Measurements from ENCODE around the gene ZFP36L1.

The ZFP36L1 gene

GRCh38 chr14:68759937-68760336, 32.9 kb downstream of the ZFP36L1 start:
- DNase-seq: no peak

DNA sequence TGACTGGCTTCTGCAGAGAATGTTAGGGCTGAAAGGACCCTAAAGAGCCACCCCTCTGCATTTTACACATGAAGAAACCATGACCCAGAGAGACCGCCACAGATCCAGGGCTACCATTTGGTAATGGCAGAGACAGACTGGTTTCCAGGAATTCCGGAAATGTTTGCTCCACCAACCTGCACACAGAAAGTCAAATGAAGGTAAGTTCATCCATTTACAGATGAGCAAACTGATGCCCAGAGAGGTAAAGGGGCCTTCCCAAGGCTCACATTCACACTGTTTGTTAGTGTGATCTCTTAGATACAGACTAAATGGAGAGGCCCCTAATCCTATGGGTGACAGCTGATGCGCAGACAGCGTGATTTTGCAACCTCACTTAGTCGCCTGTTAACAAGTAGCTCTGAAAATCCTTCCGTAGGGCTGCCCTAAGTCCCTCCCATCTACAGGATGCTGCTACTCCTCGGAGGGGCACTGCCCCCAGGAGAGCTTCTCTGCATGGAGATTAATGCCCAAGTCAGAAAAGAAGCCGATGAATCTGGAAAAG, 33.8 kb downstream of the ZFP36L1 start:
- DNase-seq: no peak

- no peak for DNase-seq
Observed at GRCh38 chr14:68758301-68758700, 34.6 kb downstream of the ZFP36L1 start.

- no peak for DNase-seq
Observed at GRCh38 chr14:68757618-68758081, 35.2 kb downstream of the ZFP36L1 start.

- no peak for DNase-seq
Observed at GRCh38 chr14:68756734-68757133, 36.1 kb downstream of the ZFP36L1 start.

- no peak for DNase-seq
Observed at GRCh38 chr14:68756000-68756481, 36.8 kb downstream of the ZFP36L1 start.

DNA sequence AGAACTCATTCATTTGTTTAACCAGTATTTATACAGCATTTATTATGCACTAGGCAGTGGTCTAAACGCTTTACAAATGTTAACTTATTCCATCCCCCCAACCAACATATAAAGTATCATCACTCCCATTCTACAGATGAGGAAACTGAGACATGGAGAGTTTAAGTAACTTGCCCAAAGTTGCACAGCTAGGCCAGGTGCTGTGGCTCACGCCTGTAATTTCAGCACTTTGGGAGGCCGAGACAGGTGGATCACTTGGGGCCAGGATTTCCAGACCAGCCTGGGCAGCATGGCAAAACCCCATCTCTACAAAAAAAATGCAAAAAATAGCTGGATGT, 37.9 kb downstream of the ZFP36L1 start:
- DNase-seq: no peak

DNA sequence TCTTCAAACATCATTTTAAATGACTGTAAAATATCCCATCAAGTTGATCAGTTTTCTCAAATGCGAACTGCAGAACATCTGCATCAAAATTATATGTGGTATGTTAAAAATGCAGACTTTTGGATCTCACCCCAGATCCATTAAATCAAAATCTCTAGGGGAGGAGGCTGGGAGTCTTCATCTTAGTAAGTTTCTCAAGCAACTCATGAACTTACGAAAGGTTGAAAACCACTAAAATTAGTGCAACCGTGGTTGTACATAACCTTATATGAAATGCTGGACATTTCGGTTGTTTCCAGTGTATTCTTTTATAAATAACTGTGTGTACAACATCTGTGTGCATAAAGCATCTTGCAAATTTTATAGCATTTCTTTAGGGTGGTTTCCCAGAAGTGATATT, 39.2 kb downstream of the ZFP36L1 start:
- no peak for DNase-seq

DNA sequence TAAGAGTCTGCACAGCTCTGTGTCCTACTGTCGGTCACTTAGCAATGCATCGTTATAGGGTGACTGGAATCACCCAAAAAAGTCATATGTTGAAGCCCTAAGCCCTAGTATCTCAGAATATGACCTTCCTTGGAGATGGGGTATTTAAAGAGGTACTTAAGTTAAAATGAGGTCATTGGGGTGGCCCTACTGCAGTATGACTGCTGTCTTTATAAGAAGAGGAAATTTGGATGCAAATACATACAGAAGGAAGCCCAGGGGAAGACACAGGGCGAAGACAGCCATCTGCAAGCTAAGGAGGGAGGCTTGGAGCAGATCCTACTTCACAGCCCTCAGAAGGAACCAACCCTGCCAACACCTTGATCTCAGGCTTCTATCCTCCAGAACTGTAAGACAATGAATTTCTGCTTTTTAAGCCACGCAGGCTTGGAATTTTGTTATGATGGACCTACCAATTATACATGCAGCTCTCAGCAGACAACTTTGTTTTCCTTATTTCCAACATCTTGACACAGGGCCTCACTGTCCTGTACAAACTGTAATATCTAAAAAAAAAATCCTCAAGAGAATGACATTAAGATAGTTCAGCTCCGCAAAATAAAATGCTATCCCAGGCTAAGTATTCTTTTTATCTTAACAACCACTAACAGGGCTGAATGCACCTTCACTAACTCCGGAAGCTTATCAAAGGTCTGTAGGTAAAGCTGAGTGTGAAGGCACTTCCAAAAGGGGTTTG, 40.4 kb downstream of the ZFP36L1 start:
- no peak for DNase-seq

DNA sequence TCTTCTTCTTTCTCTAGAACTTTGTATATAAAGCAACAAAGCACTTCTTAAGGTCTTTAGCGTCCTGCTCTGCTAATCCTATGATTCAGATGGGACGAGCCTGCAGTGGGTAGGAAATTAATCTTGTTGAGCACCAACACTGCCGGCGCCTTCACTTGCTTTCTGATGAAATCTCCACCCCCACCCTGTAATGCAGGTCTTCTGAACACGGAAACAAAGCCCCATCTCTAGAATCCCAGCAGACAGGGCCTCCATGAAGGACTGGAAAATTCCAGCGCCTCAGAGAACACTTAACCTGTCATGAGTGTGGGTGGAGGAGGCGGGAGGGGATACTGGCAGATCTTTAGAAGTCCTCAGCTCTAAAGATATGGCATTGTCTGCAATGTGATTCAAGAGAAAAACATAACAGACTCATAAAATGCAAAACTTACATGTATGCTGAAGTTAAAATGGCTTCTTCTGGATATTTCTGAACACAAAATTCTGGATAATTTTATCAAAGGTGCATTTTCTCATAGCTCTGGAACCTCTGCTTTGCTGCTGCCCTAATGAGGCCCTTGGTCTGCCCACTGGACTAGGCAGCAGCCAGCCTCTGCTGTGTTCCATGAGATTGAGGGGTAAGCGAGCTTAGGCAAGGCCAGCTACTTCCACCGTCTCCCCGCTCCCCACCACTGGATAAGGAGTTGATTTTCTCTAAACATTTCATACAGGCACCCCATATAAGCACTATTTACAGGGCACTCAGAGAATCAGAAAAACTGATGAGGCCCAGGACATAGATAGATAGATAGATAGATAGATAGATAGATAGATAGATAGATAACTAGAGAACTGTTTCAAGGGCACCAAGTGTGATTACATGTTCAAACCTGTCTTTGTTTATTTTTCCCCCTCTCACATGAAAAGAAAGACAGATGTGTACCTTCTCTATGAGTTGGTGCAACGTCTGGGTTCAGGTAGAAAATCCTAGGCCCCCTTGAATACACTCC, 43.1 kb downstream of the ZFP36L1 start:
- DNase-seq: no peak

GRCh38 chr14:68748691-68749090, 44.2 kb downstream of the ZFP36L1 start:
- DNase-seq: no peak

GRCh38 chr14:68748260-68748659, 44.6 kb downstream of the ZFP36L1 start:
- no peak for DNase-seq

DNA sequence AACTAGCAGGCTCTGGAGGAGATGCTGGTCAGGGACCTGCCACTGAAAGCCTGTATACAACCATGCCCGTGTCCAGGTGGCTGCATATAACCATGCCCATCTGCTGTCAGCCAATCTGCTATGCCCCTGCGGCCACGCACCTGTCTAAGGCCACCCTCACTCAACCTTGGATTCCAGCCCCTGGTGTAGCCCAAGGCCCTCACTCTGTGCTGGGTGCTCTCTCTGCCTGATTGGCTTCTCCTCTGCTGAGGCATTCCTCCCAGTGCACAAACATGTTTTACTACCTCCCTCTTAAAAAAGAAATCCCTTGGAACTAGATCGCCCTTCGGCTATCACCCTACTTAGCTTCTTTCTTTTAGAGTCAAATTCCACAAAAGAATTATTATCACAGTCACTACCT, 45.5 kb downstream of the ZFP36L1 start:
- DNase-seq: no peak

DNA sequence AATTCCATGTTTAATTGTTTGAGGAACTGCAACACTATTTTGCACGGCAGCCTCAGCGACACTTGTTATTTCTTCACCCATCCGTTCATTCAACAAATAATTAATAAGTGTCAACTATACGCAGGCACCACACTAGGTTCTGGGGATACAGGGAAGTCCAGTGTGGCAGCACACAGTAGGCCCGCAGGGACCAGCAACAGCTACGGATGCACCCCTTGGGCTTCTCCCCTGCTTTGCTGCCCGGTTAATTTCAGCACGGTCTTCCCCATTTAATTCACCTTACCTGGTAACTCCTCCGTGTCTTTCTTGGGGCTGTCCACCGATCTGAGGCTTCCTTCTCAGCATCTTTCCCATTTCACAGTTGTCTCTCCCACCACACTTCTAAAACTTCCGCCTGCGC, 48.3 kb downstream of the ZFP36L1 start:
- DNase-seq: no peak

GRCh38 chr14:68741839-68742470, 50.9 kb downstream of the ZFP36L1 start:
- no peak for DNase-seq

DNA sequence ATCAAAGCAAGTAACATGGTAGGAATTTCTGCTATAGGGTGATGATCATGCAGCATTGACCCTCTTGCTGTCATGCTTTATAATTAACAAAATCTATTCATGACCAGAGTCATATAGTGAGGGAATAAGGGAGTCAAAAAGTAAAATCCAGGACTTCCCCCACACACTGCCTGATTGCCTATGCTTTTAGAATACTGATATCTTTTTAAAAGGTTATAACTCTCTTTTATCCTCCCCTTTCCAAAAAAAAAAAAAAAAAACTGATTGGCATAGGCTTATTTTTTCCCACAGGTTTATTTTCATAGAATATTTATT, 51.4 kb downstream of the ZFP36L1 start:
- DNase-seq: no peak

DNA sequence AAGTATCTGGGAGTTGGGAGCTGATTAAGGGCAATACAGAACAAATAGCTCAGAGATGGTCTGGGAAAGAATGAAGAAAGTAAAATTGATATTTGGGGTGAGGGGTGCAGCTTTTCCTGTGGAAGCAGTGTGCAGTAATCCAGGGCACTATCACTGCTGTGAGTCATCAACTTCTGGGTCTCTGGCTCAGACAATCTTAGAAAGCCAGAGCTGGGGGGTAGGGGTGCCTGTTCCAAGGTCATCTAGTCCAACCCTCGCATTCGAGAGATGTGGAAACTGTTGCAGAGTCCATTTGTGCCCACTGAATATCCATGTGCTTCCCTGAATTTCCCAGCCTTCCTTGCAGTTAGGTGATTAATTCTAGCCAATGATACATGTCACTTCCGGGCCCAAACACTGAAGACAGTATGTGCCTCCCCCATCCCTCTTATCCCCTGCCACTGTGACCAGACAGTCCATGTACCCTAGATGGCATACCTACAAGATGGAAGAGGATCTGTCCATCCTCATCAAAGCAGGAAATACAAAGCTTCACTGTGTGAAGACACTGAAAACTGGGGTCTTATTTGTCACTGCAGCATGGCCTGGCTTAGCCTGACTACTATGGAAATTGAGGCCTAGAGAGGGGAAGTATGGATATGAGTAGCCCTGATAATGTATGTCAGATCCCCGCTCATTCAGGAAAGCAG, 51.9 kb downstream of the ZFP36L1 start:
- DNase-seq: no peak

DNA sequence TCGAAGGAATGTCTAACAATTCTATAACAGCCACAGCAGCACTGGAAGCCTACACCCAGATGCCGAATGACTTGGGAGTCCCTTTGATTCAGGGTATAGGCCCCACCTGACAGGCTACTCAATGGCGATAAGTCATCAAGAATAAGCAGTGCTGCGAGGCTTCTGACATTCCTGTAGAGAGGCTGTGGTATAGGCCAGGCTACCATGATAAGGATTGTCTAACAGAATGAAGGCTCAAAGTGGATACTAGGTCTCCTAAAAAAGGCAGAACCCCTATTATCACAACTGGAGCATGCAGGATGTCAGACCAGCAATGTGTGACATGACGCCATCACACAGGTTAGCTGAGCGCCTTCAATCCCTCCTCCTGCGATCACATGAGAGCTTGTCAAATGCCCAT, 53.2 kb downstream of the ZFP36L1 start:
- no peak for DNase-seq

DNA sequence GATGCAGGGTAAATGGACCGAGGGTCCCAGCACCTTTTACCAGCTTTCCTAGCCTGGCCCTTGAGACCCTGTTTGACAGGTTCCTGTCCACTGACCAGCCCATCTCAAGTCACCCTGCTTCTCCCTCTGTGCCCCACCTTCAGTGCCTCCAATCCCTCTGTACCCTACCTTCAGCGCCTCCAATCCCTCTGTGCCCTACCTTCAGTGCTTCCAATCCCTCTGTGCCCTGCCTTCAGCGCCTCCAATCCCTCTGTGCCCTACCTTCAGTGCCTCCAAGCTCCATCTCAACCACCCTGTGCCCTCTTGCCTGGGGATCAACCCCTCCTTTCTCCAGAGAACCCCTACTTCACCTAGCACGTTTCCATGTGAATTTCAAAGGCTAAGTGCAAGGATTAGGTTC, 54.3 kb downstream of the ZFP36L1 start:
- no peak for DNase-seq

Measured in central memory CD4-positive, alpha-beta T cell (primary cell).